CD4-positive, alpha-beta T cell treated with Interleukin-4 for 4 hours (primary cell): ENCODE results near the gene PCNT.
A peak's percentile ranks its signal among the peaks of the same experiment; 100 is the strongest.
"Not testable (repeated sequence)": the region's sequence is repeated elsewhere in the genome, so short reads cannot be mapped to it uniquely, and the experiment has no call there.

Source experiments
- DNase-seq: peaks from one replicate; pipeline ENCODE4 v3.0.0-alpha.2; 2020

Gene PCNT

DNA sequence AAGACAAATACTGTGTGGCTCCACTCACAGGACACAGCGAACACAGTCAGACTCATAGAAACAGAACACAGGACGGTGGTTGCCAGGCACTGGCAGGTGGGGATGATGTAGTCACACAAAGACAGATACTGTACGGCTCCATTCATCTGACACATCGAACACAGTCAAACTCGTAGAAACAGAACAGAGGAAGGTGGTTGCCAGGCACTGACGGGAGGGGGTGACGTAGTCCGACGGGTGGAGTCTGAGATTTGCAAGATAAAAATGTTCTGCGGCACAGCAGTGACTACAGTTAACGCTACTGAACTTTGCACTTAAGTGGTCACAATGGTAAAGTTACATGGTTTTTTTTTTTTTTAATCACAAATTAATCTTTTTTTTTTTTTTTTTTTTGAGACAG is 19.0 kb upstream of the PCNT start:
- no peak for DNase-seq

- DNase-seq = no peak
Measured at GRCh38 chr21:46307625-46308024, 16.3 kb upstream of the PCNT start.

GRCh38 chr21:46308431-46308830 is 15.5 kb upstream of the PCNT start:
- no peak for DNase-seq

DNA sequence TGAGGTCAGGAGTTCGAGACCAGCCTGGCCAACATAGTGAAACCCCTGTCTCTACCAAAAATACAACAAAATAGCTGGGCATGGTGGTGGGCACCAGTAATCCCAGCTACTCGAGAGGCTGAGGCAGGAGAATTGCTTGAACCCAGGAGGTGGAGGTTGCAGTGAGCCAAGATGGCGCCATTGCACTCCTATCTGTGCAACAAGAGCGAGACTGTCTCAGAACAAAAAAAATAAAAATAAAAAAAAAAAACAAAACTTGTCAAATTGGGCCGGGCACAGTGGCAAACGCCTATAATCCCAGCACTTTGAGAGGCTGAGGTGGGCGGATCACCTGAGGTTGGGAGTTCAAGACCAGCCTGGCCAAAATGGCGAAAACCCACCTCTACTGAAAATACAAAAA is 13.7 kb upstream of the PCNT start:
- DNase-seq = not testable (repeated sequence)

DNA sequence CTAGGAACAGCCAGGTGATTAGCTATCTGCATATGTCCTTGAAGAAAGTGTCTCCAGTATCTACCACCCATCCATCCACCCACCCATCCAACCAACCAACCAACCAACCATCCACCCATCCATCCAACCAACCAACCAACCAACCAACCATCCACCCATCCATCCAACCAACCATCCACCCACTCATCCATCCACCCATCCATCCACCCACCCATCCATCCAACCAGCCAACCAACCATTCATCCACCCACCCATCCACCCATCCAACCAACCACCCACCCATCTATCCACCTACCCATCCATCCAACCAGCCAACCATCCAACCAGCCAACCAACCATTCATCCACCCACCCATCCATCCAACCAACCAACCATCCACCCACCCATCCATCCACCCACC is 12.4 kb upstream of the PCNT start:
- DNase-seq = no peak

DNA sequence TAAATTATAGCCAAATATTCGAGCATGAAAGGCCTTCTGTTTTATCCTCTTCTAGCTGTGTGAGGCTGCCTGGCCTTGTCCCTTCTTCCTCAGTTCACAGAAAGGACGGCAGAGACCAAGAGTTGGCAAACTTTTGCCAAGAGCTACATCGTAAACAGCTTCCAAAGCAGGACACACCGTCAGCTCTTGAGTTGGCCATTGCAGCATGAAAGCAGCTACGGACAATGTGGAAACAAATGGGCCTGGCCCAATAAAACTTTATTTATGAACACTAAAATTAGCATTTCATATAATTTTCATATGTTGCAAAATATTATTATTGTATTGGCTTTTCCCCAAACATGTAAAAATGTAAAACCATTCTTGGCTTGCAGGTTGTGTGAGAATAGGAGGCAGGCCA is 11.0 kb upstream of the PCNT start:
- no peak for DNase-seq

GRCh38 chr21:46314441-46315020 is 9.4 kb upstream of the PCNT start:
- DNase-seq = no peak

GRCh38 chr21:46316708-46317324 is 7.1 kb upstream of the PCNT start:
- DNase-seq = no peak

- no peak for DNase-seq
Measured at GRCh38 chr21:46317710-46318463, 6.1 kb upstream of the PCNT start.

GRCh38 chr21:46318464-46318845 is 5.5 kb upstream of the PCNT start:
- no peak for DNase-seq

DNA sequence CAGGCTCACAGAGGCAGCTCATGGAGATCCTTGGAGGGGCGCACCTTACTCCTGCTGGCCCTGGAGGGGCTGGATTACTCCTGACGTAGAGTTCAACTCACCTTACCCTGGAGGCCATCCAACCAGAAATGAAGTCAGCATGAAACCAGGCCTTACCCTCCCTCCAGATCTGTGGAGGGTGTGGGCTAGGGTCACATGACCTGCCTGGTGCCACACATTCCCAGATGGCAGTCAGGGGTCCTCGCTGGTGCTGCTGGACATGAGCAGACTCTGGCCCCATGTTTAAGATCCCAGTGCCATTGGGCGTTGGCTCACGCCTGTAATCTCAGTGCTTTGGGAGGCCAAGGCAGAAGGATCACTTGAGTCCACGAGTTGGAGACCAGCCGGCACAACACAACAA is 4.8 kb upstream of the PCNT start:
- DNase-seq = no peak

DNA sequence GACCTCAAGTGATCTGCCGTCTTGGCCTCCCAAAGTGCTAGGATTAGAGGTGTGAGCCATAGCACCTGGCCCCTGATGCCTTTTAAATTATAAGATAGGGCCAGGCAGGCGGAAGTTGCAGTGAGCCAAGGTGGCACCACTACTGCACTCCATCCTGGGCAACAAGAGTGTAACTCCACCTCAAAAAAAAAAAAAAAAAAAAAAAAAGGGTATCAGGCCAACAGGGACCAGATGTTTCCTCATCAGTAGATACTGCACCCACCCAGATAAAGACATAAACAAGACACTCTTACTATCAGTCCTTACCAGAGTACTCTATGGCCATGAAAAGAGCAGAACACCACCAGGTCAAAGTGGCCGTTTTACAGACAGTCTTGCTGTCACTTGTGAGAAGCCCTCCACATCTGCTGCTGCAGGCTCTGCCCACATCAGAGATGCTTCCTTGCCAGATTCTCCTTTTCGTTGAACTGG is 3.6 kb upstream of the PCNT start:
- DNase-seq = no peak

DNA sequence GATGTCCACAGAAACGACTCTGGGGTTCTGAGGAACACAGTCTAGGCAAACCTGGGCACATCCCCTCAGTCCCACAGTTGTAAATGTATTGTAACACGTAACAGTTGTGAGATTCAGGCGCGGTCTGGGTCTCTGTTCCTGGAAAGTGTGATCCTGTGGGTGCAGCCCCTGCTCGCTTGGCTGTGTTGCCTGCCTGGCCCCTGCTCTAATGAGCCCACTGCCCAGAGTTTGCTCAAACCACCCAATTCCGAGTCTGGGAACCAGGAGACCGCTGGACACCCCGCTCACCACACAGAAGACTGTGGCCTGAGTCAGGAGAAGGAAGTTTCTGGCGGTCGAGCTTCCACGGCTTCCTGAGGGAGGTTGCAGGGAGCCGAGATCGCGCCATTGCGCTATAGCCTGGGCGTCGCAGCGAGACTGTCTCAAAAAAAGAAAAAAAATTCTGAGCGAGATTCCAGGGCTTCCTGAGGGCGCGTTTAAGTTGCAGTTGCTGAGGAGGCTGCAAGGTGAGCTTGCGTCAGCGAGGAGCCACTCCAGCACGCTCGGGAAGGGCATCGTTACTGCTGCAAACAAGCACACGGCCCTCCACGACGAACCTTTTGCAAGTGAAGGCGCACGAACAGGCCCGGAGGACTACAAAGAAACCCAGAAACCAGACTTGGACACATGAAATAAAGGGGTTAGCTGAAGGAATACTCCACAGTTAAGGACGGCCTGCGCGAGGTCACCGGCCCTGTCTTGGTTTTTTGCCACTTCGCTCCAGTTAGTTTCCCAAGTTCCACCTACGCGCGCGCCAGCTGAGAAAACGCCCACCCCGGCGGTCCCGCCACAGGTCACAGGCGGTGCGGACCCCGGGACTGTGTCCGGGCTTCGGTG is 1.4 kb upstream of the PCNT start:
- DNase-seq = no peak

GRCh38 chr21:46323227-46323709 is 688 bp upstream of the PCNT start:
- no peak for DNase-seq

- DNase-seq = peak; percentile 75
Measured at GRCh38 chr21:46324390-46325072, 575 bp downstream of the PCNT start.

DNA sequence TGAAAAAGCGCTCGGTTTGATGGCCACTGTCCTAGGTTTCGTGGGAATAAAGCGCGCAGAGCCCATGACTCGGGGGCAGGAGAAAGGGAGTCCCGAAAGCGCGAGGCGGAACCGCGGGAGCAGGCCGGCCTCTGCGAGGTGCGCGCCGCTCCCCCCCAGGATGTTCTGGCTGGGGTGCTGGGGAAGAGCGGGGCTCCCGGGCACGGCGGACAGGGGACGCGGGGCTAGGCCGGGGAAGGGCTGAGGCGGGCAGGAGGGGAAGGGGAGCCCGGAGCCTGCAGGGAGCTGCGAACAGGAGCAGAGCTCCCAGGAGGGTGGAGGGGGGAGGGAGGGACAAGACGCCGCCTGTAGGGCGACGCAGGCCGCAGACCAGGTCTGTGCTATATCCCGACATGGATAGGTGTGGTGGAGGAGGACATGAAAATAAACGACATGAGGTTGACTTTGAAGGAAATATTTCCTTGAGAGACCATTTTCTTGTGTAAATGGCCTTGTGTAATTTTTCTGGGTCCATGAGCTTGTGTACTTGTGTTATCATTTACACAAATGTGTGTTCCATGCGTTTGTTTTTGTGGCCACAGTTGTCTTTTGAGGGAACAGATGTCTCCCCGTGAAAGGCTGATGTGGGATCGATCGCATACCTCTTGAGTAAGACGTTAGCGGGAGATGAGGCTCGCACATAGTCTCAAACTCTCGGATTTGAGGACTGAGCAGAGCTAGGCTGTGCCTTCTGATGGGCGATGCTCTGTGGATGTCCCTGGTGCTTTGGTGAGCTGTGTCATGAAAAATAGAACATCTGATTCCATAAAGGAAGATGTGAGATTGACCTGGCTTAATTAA is 1.3 kb downstream of the PCNT start:
- peak; percentile 16 for DNase-seq

DNA sequence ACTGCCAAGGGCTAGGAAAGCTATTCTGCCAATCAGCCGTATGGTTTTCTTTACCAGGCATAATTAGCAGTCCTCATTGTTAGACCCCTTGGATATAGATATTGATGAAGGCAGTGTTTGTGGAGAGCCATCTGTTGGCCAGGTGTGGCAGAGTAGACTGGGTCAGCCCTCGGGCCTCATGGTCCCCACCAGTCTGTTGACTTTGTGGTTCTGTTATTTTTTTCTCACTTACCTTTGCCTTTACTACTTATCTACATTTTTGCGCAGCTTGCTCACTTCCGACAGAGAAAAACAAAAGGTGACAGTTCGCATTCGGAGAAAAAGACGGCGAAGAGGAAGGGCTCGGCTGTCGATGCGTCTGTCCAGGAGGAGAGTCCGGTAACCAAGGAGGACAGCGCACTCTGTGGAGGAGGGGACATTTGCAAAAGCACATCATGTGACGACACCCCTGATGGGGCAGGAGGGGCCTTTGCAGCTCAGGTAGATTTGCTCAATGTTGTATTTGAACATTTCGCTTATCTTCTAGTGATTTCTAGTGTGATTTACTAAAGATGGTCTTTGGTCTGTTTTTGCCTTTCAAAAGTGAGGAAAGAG is 2.3 kb downstream of the PCNT start:
- no peak for DNase-seq

GRCh38 chr21:46327711-46328110 is 3.8 kb downstream of the PCNT start:
- no peak for DNase-seq

DNA sequence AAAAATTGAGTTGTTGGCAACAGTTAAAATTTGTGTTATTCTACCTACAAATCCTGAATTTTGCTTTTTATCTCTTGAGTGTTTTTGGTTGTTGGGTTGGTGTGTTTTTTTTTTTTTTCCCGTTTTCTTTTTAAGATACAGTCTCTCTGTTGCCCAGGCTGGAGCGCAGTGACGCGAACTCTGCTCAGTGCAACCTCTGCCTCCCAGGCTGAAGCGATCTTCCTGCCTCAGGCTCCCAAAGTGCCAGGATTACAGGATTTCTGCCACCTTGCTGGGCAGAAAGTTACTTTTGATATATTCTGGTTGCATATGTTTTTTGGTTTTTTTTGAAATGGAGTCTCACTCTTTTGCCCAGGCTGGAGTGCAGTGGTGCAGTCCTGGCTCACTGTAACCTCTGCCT is 4.2 kb downstream of the PCNT start:
- DNase-seq = no peak

DNA sequence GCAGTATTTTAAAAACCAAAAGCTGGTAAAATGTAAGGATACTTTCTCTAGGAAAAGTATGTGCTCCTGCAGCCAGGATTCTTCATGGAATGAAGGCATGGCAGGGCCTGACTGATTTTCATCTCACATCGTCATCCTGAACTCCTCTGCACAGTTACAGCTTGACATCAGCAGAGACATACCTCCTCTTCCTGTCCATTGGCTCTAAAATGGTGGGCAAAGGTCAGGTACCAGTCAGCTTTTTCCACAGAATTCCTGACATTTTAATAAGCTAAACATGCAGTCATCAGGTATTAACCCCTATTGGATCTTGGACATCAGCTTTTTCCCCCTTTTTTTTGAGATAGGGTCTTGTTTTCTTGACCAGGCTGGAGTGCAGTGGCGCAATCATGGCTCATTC is 5.8 kb downstream of the PCNT start:
- no peak for DNase-seq
